ENCODE measurements around the gene HOXC10.

The HOXC10 gene

DNA sequence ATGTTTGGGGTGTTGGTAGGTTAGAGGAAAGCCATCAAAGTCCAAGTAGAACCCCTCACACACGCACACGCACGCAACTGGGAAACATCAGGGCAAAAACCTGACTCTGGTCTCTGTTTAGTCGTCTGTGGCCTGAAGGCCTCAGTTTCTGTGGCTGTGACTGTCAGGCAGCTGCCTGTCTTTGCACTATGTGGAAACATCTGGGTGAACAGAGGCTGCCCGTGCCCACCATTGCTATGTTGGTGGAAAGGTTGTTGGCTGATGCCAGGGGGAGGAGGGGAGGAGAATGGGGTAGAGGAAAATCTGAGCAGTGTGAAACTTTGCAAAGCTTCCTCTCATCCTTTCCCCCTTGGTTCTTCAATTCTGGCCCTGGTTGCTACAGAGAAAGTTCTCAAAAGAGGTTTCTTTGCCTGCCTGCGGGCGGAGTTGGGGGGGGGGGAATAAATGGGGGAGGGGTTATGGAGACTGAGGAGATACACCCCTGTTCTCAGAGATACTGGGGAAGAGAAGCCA lies 7.5 kb downstream of the HOXC10 start:
- DNase-seq: no peak
- ATAC-seq: peak; percentile 28

DNA sequence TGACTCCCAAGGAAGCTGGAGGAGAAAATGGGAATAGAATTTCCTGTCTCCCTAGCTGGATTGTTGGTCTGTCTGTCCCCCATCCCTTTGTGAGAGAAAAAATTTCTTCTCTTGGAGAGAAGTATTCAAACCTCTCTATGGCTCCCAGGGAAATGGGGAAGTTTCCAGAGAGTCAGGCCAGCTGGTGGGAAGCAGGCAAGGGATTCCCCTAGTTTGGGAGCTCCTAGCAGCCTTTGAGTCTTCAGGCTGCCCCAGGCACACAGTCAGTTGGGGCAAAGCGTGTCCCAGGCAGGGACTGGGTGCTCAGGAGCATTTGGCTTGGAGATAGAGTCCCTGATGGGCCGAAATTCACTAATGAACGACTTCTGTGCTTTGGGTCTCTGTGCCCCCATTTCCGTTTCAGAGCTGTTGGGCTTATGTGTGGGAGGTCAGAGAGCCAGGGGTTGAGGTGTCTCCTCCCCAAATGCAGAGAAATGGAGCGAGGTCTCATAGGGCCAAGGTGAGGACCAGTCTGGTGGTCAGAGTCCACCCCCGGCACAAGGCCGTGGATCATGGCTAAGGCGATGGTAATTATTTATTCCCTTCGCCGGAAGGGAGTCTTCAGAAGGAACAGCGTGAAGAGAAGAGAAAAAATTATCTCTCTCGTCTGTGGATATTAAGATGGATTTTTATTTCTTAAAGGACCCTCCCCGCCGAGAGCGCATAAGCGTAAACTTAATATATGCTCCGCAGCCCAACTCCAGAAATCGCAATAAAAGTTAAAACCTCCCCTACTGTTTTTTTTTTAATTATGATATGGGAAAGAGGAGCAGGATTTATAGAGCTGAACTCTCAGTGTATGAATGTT lies 8.4 kb downstream of the HOXC10 start:
- no peak for ATAC-seq
- no peak for DNase-seq

DNA sequence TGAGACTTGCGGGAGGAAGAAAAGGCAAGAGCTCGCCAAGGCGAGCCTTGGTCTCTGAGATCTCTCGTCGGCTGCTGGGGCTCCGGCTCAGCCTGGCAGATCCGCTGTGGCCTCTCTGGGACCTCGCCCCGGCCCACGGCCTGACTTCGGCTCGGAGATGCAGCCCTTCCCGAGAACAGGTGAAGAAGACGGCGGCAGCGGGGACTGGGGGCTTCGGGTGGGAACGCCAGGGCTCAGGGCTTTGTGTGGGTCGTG lies 9.0 kb downstream of the HOXC10 start:
- ATAC-seq: no peak
- no peak for DNase-seq

DNA sequence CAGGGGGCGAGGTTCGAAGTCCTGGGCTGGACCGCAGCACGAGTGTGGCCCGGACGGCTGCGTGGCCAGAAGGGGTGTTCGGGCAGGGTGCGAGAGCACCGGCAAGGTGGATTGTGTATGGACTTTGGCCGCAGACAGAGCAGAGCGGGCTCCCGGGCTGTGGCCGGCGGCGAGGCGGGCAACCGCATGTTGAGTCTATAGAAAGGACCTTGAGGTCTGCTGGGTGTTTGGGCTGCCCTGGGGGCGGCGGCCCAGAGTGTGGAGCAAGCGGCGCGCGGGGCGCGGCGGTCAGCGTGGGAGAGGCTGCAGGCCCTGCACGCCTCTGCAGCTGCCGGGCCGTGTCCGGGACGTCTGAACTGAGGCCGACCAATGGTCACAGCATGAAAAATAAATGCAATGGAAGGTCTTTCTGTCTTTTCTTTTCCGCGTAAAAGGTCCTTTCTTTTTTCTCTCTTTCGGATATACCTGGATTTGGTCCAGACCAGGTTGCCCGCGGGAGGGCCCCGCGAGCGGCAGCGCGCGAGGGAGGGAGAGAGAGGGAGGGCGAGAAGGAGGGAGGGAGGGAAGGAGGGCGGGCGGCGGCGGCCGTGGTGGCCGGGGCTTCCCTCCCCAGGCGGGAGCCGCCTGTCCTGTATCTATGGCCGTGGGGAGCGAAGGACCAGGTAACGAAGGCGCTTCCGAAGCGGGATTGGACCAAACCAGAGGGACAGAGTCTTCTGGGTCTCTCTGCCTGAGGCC lies 9.5 kb downstream of the HOXC10 start:
- ATAC-seq: no peak

DNA sequence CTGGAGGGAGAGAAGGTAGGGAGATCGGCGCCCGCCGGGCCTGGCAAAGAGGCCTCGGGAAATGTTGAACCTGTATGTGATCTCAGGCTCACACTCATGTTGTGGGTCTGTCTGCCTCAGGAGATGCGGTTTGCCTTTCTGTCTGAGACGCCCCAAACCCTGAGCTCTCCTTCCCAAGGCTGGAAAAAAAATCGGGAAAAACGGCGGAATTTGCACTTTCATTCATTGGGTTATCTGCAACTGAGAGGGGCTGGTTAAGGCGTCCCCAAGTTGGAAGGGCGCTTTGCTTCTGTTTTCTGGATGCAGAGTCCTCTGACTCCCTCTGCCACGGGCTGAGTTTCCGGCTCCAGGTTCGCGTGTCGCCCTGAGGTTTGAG lies 10.0 kb downstream of the HOXC10 start:
- ATAC-seq (no peak), DNase-seq (no peak)

More for the DNA sequence above, 9.5 kb downstream of the HOXC10 start:
- no peak for DNase-seq

DNA sequence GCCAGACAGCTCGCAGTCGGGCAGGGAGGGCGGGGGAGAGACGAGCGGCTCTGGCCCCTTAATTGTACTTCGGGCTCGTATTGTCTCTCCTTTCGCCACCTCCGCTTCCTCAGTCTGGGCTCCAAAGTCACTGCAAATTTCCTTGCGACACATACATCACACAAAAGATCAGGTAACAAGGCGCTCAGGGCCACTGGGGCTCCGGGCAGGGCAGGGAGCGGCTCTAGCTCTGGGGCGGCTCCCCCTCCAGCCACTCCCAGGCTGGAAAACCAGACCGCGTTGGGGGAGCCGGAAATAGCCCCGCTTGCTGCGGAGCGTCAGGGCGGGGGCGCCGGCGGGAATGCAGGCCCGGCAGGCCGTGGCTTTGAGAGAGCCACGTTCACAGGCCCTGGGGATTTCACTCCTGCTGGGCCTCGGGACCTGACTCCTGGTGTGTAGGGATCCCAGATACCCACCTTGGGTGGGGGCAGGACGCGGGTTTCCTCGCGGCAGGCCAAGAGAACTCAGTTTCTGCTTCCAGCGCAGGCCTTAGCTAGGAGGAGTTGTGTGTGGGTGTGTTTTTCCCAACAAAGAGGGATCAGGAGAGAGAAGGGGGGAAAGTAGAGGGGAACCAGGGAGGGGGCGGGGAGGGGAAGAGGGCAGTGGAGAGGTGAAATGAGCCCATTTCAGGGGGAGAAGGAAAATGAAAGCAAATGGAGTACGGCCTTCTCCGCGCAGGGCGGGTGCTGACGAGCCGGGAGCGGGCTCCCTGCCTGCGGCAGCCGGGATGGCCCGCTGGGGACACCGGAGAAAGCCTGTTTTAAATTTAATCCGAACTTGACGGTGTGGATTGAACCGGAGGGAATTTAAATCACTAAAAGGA lies 10.7 kb downstream of the HOXC10 start:
- DNase-seq: no peak

DNA sequence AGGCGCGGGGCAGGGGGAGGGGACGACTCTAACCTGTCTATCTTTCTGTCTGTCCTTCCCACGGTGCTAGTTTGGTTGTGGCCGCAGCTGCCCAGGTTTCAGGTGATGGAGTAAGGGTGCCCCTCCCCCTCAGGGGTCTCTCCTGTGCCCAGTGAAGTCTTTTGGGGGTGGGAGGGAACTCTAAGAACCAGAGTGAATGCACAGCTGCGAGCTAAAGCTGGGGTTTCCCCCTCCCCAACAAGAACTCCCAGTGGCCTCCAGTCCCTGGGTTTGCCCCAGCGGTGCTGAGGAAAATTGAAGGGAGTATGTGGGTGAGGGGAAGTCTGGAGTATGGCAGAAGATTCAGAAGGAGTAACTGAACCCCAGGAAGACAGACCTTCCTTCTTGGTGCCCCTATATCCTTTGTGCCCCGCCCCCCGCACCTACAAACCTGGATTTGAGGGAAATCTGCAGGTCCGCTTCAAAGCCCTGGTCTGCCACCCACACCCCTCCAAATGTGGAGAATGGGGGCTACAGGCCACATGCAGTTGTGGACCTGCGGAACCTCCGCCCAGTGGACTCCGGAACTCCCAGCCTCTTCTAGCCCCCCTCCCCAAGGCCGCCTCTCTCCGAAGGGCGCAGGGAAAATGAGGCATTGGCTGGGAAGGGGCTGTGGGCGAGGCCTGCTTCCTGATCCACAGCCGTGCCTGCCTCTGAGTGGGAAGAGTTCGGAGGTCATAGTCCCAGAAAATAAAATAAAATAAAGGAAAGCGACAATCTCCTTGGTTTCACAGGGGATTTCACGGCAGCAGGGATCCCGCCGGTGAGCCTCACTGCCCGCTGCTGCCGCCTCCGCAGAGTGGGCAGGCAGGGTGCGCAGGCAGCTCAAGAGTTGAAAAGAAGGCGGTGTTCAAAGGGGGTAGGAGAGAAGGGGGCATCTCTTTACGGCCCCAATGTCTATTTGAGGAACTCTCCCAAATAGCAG lies 11.6 kb downstream of the HOXC10 start:
- DNase-seq (no peak), ATAC-seq (no peak)

More for the DNA sequence above, 10.7 kb downstream of the HOXC10 start:
- ATAC-seq: no peak

DNA sequence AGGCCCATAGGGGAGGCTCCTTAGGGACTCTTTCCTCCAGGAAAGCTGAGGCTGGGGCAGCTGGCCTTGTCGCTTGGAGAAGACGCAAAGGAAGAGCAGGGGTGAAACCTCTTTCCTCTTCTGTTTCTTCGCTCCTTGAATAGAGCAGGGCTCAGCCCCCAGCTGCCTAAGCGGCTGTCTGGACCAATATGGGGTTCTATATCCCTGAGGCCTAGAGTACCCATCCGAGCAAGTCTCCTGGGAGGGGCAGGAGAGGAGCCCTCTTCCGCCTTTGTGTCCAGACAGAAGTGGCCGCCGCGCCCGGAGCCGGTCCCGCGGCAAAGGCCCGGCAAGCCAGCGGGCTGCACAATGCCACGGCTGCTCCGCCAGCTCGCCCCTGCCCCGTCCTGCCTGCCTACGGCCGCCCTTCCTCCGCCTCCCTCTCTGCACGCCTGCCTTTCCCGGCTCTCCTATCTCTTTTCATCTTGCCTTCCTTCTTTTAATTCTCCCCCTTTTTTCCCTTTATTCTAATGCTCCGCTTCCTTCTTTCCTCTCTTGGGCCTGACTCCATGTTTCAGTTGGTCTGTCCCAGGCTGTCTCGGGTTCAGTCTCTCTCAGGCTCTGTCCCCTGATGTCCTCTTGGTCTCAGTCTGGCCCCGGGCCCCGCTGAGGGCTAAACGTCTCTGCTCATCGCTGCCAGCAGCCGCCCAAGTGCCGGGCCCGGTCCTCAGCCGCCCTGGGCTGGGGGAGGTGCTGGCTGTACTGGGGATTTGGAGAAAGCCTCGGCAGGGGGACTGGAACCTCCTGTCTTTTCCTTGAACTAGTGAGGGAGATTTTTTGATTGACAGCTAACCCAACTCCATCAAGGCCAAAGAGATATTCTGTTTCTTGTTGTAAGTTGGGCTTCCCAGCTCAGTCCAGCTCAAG lies 12.5 kb downstream of the HOXC10 start:
- ATAC-seq: no peak

DNA sequence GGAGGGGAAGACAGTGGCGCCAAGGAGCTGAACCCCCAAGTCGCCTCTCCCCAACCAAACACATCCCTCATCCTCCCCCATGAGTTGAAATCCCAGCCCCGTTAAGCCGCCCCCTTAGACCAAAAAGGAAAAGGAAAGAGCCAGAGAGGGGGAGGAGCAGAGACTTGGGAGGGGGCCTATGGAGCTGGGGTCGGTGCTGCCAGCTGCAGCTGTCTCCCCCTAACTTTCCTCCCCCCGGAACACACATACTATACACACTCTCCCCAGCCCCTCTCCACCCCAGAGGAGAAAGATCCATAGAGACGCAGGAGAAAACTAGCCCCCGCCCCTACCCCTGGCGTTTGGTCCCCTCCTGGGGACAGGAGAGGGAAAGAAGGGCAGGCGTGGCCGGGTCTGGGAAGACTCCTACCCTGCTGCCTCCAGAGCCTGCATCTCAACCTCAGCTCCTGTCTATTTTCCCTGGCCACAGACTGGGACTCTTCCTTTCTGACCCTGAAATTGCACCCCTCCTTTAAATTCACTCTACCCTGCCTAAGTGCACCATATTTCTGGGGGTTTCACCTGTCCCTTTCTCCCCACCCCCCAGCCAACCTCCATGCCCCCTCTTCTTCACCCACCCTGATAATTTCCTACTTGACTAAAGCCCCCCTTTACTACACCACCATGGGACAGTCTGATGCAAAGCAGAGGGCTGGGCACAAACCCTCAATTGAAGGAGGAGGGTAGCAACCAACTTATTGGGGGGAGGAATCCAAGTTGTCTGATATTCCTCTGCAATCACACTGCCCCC lies 13.4 kb downstream of the HOXC10 start:
- ATAC-seq: no peak
- no peak for DNase-seq

More for the DNA sequence above, 12.5 kb downstream of the HOXC10 start:
- DNase-seq: no peak

DNA sequence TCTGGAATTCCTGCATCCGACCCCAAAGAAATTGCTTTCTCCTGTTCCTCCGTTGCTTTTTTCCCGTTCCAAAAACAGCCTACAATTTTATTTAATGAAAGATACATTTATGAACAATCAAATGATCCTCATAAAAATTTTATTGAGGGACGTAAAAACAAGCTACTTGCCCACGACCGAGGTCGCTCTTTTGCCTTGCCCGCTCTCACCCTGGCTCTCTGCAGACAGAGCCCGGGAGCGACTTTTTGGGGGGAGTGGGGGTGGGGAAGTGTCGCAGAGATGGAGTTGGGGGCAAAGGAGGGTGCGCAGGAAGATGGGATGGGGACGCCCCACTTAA lies 13.9 kb downstream of the HOXC10 start:
- no peak for DNase-seq
- ATAC-seq: no peak

DNA sequence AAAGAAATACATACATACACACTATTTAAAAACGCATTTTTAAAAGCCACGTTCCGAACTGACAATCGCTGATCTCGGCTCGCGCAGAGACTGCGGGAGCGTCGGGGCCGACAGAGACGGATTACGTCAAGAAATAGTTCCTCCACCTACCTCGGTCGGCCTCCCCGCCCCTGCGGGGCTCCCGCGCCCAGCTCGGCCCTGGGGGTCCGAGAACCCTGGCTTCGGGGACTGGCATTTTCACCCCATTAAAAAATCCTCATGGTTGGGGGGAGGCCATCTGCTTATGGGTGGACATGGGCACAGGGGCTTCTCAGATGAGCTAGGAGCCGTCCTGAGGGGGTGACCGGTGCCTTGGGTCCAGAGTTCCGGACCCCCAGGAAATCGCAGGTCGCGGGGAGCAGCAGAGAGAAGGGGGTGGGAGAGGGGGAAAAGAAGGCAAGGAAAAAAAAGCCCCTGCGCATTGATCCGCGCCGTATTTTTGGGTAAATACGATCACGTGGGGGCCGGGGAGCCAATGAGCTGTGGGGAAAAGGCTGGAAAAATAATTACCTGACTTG lies 14.7 kb downstream of the HOXC10 start:
- ATAC-seq (no peak), DNase-seq (no peak)

DNA sequence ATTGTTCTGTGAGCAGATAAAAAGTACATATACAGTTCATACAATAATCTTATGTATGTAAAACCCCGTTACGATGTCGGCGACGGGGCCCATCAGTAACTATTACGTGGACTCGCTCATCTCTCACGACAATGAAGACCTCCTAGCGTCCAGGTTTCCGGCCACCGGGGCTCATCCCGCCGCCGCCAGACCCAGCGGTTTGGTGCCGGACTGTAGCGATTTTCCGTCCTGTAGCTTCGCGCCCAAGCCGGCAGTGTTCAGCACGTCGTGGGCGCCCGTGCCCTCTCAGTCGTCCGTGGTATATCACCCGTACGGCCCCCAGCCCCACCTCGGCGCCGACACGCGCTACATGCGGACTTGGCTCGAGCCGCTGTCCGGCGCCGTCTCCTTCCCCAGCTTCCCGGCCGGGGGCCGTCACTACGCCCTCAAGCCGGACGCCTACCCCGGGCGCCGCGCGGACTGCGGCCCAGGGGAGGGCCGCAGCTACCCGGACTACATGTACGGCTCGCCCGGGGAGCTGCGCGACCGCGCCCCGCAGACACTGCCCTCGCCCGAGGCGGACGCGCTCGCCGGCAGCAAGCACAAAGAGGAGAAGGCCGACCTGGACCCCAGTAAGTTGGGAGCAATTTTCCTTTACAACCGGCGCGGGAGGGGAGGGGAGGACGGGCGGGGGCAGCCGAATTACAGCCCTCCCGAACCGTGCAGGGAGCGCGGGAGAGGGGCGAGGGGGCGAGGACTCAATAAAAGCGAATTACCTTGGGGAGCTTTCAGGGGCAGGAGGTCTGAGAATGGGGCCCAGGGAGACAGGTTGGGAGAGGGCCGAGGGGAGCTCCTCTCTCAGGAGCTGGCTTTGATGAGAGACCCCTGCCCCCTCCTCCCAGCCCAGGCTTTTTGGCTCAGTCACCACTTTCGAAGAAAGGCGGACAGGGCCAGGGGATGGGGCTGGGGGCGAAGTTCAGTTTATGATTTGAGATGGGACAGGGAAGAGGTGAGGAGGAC lies 15.5 kb downstream of the HOXC10 start, which contains the start of gene HOXC9:
HOXC9 (plus strand) TSS at position 46 of the 999 bp plus-strand sequence; CDS start at position 74, 28 bp downstream.
- ATAC-seq: no peak
- no peak for DNase-seq

DNA sequence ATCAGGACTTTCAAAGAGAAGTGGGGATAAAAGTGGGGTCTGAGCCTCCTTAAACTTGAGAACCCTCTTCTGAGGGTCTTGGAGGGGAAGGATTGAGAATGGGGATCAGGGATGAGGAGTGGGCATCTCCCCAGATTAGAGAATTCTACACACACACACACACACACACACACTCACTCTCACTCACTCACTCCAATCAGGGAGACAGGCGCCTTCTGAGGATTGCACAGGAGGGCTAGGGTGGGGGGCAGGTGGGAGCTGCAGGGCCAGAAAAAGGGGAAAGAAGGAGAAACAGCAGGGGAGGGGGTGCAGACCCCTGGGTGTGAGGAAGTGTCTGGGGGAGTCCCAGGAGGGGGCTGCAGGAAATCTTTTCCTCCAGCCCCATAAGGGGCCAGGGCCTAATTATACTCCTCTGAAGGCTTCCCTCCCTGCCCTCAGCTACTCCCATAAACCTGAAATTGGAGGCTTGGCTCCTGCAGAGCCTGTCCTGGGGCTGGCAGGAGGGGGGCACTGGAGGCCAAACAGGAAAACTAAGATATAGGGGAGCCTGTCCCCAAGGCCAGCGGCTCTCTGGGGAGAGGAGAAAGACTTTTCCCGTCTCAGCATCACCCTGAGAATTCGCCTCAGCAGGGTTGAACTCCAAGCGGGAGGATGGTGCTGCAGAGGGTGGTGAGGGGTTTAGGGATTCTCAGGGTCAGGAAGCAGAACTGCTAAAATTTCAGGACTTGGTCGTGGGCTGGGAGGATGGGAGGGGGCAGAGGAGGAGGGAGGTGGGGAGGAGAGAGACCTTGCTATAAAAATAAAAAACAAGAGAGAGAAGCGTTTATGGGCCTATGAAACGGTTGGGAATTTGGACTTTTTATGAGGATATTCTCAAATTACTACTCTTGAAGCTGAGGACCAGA lies 16.6 kb downstream of the HOXC10 start:
- DNase-seq: no peak
- no peak for ATAC-seq

DNA sequence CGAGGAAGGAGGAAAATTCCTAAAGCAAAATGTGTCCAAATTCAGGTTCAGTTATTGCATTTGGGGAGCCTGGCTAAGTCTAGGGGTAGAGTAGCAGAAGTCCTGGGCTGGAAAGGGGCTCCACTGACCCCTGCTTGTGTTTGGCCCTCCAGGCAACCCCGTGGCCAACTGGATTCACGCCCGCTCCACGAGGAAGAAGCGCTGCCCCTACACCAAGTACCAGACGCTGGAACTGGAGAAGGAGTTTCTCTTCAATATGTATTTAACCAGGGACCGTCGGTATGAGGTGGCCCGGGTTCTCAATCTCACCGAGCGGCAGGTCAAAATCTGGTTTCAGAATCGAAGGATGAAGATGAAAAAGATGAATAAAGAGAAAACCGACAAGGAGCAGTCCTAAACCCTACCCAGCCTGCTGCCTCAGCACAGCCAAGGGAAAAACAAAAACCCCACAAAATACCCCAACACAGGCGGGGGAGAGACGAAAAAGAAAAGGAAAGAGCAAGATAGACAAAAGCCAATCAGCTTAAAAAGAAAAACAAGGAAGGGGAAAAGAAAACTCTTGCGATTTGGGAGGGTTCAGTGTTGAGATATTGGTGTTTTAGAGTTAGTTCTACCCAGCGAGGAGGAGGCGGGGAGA lies 17.4 kb downstream of the HOXC10 start:
- DNase-seq (no peak), ATAC-seq (no peak)

DNA sequence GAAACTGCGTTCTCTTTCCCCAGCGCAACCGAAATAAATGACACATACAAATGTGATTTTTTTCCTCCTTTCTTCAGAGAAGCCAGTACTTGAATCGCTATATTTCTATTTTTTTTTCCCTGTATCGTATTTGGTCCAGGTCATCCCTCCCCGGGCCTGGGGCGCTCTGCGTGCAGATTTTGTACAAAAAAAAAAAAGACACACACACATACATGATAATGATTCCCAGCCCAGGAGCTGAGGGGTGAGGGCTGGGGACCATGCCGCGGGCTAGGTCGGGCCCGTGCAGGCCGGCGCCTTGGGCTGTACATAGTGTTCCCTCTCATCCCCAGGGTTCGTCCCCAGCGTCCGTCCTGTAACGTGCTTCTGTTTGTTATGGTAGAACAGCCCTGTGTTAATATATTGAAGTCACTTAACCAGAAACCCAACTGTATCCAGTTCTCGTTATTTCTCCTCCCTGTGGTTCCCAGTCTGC lies 18.0 kb downstream of the HOXC10 start:
- no peak for ATAC-seq
- no peak for DNase-seq

DNA sequence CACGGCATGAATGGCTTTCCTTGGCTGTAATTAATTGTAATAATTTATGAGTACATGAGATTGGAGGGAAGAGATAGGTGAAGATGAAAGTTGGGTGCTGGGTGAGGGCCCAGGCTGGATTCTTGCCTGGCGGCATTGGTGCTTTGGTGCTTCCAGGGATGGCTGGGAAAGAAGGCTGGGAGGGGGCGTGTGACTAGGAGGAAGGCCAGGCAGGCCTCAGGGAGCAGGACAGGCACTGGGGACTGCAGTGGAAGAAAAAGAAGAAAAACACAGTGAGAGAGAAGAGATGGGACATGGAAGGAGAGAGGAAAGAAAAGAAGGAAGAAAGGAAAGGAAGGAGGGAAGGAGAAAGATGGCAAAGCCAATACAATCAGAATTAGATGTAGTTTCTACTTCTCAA lies 18.7 kb downstream of the HOXC10 start:
- ATAC-seq (no peak), DNase-seq (no peak)
